Liver (tissue), 9 donors: ENCODE results near the gene CYP3A4. TPM values are rescaled to one million over a fixed set of nuclear protein-coding genes. Genes with fewer than 3 reads are reported as not detected.

Experiments used
- DNase-seq: peaks from one replicate; pipeline ENCODE4 v3.0.0-alpha.2; 2017; ENCODE audit warnings: low spot score
- H3K27ac ChIP-seq, 2 donors: one replicate each; pipeline ENCODE4 v1.7.0; 2013; ENCODE audit warnings: inconsistent platforms in 2 of 2, low read length in 2 of 2, control low read depth in 1 of 2, low read depth in 1 of 2, mild to moderate bottlenecking in 1 of 2
- H3K27me3 ChIP-seq, 4 donors: one replicate each; pipeline versions ENCODE4 v1.6.1 to v1.7.0; 2013; ENCODE audit warnings: low read length in 3 of 4, inconsistent platforms in 1 of 4, mild to moderate bottlenecking in 1 of 4, moderate library complexity in 1 of 4; ENCODE audit not compliant: control insufficient read depth in 4 of 4, insufficient read depth in 4 of 4
- H3K36me3 ChIP-seq, 4 donors: one replicate each; pipeline versions ENCODE4 v1.6.1 to v1.7.0; 2013; ENCODE audit warnings: low read length in 3 of 4, mild to moderate bottlenecking in 3 of 4, low read depth in 1 of 4, moderate library complexity in 1 of 4; ENCODE audit not compliant: control insufficient read depth in 4 of 4, insufficient read depth in 3 of 4
- H3K4me1 ChIP-seq, 4 donors: one replicate each; pipeline versions ENCODE4 v1.6.1 to v1.7.0; 2013; ENCODE audit warnings: low read length in 3 of 4, mild to moderate bottlenecking in 3 of 4, moderate library complexity in 1 of 4; ENCODE audit not compliant: control insufficient read depth in 4 of 4, insufficient read depth in 4 of 4
- H3K4me3 ChIP-seq, 3 donors: one replicate each; pipeline versions ENCODE4 v1.6.1 to v1.7.0; 2013; ENCODE audit warnings: low read length in 3 of 3, control low read depth in 1 of 3, low read depth in 1 of 3, mild to moderate bottlenecking in 1 of 3
- H3K9ac ChIP-seq, 2 donors: one replicate each; pipeline ENCODE4 v1.7.0; 2013; ENCODE audit warnings: low read length in 2 of 2, mild to moderate bottlenecking in 2 of 2, moderate library complexity in 2 of 2, control low read depth in 1 of 2, low read depth in 1 of 2
- H3K9me3 ChIP-seq, 4 donors: one replicate each; pipeline versions ENCODE4 v1.6.1 to v1.7.0; 2013; ENCODE audit warnings: low read length in 3 of 4; ENCODE audit not compliant: control insufficient read depth in 4 of 4
- ATF3 ChIP-seq: IDR thresholded peaks from 2 replicates; pipeline ENCODE4 v1.6.1; 2016; ENCODE audit warnings: antibody characterized with exemption
- CTCF ChIP-seq: fragments of 150-350 bp; IDR thresholded peaks from 2 replicates; pipeline ENCODE4 v1.5.1; 2017; ENCODE audit warnings: improper control_type of control experiment, low read depth, low read length; ENCODE audit not compliant: missing input control
- EGR1 ChIP-seq, 2 donors: IDR thresholded peaks; 2 replicates each; pipeline ENCODE4 v1.6.1; 2016 to 2018; ENCODE audit warnings: antibody characterized with exemption in 2 of 2, low read depth in 2 of 2
- FOXA1 ChIP-seq: IDR thresholded peaks from 2 replicates; pipeline ENCODE4 v1.6.1; 2016; ENCODE audit warnings: antibody characterized with exemption
- FOXA2 ChIP-seq: IDR thresholded peaks from 2 replicates; pipeline ENCODE4 v1.6.1; 2016; ENCODE audit warnings: antibody characterized with exemption
- GABPA ChIP-seq, 2 donors: IDR thresholded peaks in 1 of 2; conservative IDR thresholded peaks in 1 of 2; 2 replicates each; pipeline ENCODE4 v1.6.1; 2016; ENCODE audit warnings: antibody characterized with exemption in 2 of 2, mild to moderate bottlenecking in 1 of 2, moderate library complexity in 1 of 2
- HNF4A ChIP-seq, 2 donors: conservative IDR thresholded peaks; 2 replicates each; pipeline ENCODE4 v1.6.1; 2016; ENCODE audit warnings: antibody characterized with exemption in 2 of 2, mild to moderate bottlenecking in 2 of 2
- HNF4G ChIP-seq: IDR thresholded peaks from 2 replicates; pipeline ENCODE4 v1.6.1; 2016; ENCODE audit warnings: antibody characterized with exemption
- JUND ChIP-seq, 2 donors: IDR thresholded peaks; 2 replicates each; pipeline ENCODE4 v1.6.1; 2016; ENCODE audit warnings: antibody characterized with exemption in 2 of 2
- MAX ChIP-seq: IDR thresholded peaks from 2 replicates; pipeline ENCODE4 v1.6.1; 2016; ENCODE audit warnings: antibody characterized with exemption
- NR2F2 ChIP-seq: IDR thresholded peaks from 2 replicates; pipeline ENCODE4 v1.6.1; 2016; ENCODE audit warnings: antibody characterized with exemption
- RAD21 ChIP-seq, 2 donors: IDR thresholded peaks; 2 replicates each; pipeline ENCODE4 v1.6.1; 2016; ENCODE audit warnings: antibody characterized with exemption in 2 of 2, mild to moderate bottlenecking in 2 of 2
- RXRA ChIP-seq, 2 donors: IDR thresholded peaks; 2 replicates each; pipeline ENCODE4 v1.6.1; 2017 to 2018; ENCODE audit warnings: antibody characterized with exemption in 2 of 2, mild to moderate bottlenecking in 1 of 2
- SP1 ChIP-seq: IDR thresholded peaks from 2 replicates; pipeline ENCODE4 v1.6.1; 2018; ENCODE audit warnings: antibody characterized with exemption, mild to moderate bottlenecking
- TAF1 ChIP-seq: conservative IDR thresholded peaks from 2 replicates; pipeline ENCODE4 v1.6.1; 2016; ENCODE audit warnings: antibody characterized with exemption, mild to moderate bottlenecking
- YY1 ChIP-seq: IDR thresholded peaks from 2 replicates; pipeline ENCODE4 v1.6.1; 2016; ENCODE audit warnings: antibody characterized with exemption, mild to moderate bottlenecking
- WGBS: extraction: QIAGEN DNeasy Blood & Tissue Kit; methylation state at CpG from one replicate; pipeline ENCODE4 v1.1.7; 2013; 5-methylcytosine and 5-hydroxymethylcytosine counted together
- polyA plus RNA-seq, 2 donors: library from polyadenylated mRNA; stranded (reverse) in 1 of 2; unstranded in 1 of 2; fragments of 200-250 nt in 1 of 2; fragments of >200 nt in 1 of 2; fragmentation: Nextera tagmentation in 1 of 2; extraction: Ambion mirVana in 1 of 2; gene quantifications; one replicate each; pipeline versions ENCODE4 v1.2.1 to v1.2.3, GENCODE V29; 2013 to 2015
- total RNA-seq, 2 donors: library from RNA; depleted of rRNA; stranded (reverse); fragments of >200 nt; gene quantifications; one replicate each; pipeline ENCODE4 v1.2.3, GENCODE V29; 2014
- TF ChIP-seq, protein P1 (sequence below): IDR thresholded peaks from 2 replicates; pipeline ENCODE4 v1.6.1; 2016; ENCODE audit warnings: antibody characterized with exemption
- TF ChIP-seq, protein P2 (sequence below): IDR thresholded peaks from 2 replicates; pipeline ENCODE4 v1.6.1; 2016; ENCODE audit warnings: antibody characterized with exemption, mild to moderate bottlenecking
- donor health status: healthy.
- donor health status: healthy.
- donor health status: healthy.
- donor health status: healthy.
- donor health status: healthy.

The CYP3A4 gene
- total and polyA plus RNA-seq, 4 donors = 0.51 to 1,082 (median 289) TPM

GRCh38 chr7:99731638-99732374 lies 52.2 kb downstream of the CYP3A4 start:
- TF ChIP-seq RXRA (IDR thresholded peaks at IDR 0.05) (no peak), FOXA2 (no peak), ATF3 (no peak), MAX (no peak), GABPA (IDR thresholded peaks at IDR 0.05 in 1 of 2, conservative IDR thresholded peaks at IDR 0.05 in 1 of 2) (no peak), RAD21 (IDR thresholded peaks at IDR 0.05) (no peak), NR2F2 (no peak), CTCF (no peak), HNF4G (no peak), HNF4A (conservative IDR thresholded peaks at IDR 0.05) (no peak), YY1 (no peak), JUND (IDR thresholded peaks at IDR 0.05) (no peak), SP1 (no peak), FOXA1 (no peak), EGR1 (IDR thresholded peaks at IDR 0.05; ENCODE audit: low read depth in 2 of 2) (no peak), TAF1 (no peak)
- TF ChIP-seq, protein P1, sequence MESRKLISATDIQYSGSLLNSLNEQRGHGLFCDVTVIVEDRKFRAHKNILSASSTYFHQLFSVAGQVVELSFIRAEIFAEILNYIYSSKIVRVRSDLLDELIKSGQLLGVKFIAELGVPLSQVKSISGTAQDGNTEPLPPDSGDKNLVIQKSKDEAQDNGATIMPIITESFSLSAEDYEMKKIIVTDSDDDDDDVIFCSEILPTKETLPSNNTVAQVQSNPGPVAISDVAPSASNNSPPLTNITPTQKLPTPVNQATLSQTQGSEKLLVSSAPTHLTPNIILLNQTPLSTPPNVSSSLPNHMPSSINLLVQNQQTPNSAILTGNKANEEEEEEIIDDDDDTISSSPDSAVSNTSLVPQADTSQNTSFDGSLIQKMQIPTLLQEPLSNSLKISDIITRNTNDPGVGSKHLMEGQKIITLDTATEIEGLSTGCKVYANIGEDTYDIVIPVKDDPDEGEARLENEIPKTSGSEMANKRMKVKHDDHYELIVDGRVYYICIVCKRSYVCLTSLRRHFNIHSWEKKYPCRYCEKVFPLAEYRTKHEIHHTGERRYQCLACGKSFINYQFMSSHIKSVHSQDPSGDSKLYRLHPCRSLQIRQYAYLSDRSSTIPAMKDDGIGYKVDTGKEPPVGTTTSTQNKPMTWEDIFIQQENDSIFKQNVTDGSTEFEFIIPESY = no peak
- TF ChIP-seq, protein P2, sequence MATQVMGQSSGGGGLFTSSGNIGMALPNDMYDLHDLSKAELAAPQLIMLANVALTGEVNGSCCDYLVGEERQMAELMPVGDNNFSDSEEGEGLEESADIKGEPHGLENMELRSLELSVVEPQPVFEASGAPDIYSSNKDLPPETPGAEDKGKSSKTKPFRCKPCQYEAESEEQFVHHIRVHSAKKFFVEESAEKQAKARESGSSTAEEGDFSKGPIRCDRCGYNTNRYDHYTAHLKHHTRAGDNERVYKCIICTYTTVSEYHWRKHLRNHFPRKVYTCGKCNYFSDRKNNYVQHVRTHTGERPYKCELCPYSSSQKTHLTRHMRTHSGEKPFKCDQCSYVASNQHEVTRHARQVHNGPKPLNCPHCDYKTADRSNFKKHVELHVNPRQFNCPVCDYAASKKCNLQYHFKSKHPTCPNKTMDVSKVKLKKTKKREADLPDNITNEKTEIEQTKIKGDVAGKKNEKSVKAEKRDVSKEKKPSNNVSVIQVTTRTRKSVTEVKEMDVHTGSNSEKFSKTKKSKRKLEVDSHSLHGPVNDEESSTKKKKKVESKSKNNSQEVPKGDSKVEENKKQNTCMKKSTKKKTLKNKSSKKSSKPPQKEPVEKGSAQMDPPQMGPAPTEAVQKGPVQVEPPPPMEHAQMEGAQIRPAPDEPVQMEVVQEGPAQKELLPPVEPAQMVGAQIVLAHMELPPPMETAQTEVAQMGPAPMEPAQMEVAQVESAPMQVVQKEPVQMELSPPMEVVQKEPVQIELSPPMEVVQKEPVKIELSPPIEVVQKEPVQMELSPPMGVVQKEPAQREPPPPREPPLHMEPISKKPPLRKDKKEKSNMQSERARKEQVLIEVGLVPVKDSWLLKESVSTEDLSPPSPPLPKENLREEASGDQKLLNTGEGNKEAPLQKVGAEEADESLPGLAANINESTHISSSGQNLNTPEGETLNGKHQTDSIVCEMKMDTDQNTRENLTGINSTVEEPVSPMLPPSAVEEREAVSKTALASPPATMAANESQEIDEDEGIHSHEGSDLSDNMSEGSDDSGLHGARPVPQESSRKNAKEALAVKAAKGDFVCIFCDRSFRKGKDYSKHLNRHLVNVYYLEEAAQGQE = no peak
- Histone ChIP-seq H3K27me3 (no peaks in the 10 kb centered on the region), H3K4me3 (no peak overlapping the region), H3K9ac (no peak overlapping the region), H3K4me1 (peaks cover 8 to 14% (median 9%) of the 10 kb centered on the region in 4 donors), H3K36me3 (no peaks in the 10 kb centered on the region), H3K27ac (no peak overlapping the region), H3K9me3 (no peaks in the 10 kb centered on the region)
- WGBS = 94% methylated on average over 4 of the region's 4 CpGs
- DNase-seq = no peak
